ENCODE data around the gene FMNL2.

FMNL2 gene

DNA sequence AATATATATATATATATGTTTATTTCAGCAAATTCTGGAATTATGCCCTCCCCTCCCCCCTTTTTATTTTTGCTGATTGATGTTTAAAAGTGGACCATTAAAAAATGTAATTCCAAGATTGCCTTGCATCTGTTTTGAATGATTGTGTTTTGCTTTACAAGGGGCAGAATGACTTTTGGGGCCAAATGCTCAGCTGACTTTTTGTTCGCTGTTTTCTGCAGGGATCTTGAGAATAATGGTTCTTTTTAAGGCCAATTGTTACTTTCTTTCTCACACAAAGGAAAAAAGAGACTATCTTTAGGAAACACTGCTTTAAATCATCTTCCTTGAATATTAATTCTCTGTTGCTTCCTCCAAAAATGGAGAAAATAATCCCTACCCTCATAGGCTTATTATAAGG, 95.9 kb downstream of the FMNL2 start:
- in situ Hi-C loops (cut with HindIII; ENCODE audit: low sequenced_read_pairs): no loop called here
- TF ChIP-seq CTCF (IDR thresholded peaks at IDR 0.05; ENCODE audit: low read depth, low read length, missing control alignments): no peak
- H3K4me3 ChIP-seq (ENCODE audit: low read depth, low read length): no peak overlapping the region
- no peak for DNase-seq (ENCODE audit: low read depth)

DNA sequence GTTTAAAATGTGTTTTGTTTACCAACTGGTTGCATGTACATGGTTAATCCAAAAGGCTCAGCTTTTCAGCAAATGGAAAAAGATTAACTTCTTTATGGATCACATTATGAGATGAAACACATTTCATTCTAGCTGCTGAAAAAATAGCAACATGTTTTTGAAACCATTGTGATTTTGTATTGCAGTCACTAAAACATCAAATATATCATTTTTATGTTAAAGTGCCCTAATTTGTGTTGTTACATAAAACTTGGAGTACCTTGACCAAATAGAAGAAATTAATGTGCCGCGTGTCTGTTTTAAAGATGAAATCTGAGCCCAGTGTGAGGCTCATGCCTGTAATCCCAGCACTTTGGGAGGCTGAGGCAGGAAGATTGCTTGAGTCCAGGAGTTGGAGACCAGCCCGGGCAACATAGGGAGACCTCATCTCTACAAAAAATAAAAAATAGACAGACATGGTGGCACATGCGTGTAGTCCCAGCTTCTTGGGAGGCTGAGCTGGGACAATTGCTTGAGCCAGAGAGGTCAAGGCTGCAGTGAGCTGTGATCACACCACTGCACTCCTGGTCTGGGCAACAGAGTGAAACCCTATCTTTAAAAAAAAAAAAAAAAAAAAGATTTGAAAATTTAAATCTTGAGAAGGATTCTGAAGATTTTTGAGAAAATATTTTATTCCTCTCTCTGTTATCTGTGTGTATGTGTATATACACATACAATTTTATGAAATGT, 96.6 kb downstream of the FMNL2 start:
- TF ChIP-seq CTCF (IDR thresholded peaks at IDR 0.05; ENCODE audit: low read depth, low read length, missing control alignments): no peak
- no peak overlapping the region for H3K4me3 ChIP-seq (ENCODE audit: low read depth, low read length)
- no peak for DNase-seq (ENCODE audit: low read depth)
- in situ Hi-C loops (cut with HindIII; ENCODE audit: low sequenced_read_pairs): no loop called here

DNA sequence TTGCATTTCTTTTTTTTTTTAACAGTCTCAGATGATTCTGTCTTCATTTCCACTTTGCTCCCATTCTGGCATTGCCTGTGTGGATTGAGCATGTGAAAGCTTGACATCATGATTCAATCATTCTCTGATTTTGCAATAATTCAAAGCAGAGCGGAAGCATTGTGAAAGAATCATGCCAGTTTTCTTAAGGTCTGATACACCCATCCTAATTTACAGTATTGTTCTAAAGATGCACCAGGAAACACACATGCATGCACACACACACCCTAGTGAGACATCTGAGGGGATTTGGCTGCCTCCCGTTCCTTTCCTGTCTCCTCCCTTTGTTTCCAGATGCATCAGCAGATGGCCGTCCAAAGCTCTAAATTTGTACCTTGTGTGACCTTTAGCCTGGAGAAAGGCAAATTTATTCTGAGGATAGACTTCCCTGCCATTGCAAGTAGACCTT, 97.3 kb downstream of the FMNL2 start:
- no peak for DNase-seq (ENCODE audit: low read depth)
- TF ChIP-seq CTCF (IDR thresholded peaks at IDR 0.05; ENCODE audit: low read depth, low read length, missing control alignments): no peak

GRCh38 chr2:152432765-152433164, 97.8 kb downstream of the FMNL2 start:
- DNase-seq (ENCODE audit: low read depth): no peak
- H3K4me3 ChIP-seq (ENCODE audit: low read depth, low read length): no peak overlapping the region
- in situ Hi-C loops (cut with HindIII; ENCODE audit: low sequenced_read_pairs): no loop called here
- TF ChIP-seq CTCF (IDR thresholded peaks at IDR 0.05; ENCODE audit: low read depth, low read length, missing control alignments): no peak

More for the DNA sequence above, 97.3 kb downstream of the FMNL2 start:
- in situ Hi-C loops (cut with HindIII; ENCODE audit: low sequenced_read_pairs): no loop called here
- H3K4me3 ChIP-seq (ENCODE audit: low read depth, low read length): no peak overlapping the region

- no peak overlapping the region for H3K4me3 ChIP-seq (ENCODE audit: low read depth, low read length)
- in situ Hi-C loops (cut with HindIII; ENCODE audit: low sequenced_read_pairs): no loop called here
- no peak for TF ChIP-seq CTCF (IDR thresholded peaks at IDR 0.05; ENCODE audit: low read depth, low read length, missing control alignments)
- no peak for DNase-seq (ENCODE audit: low read depth)
Observed at GRCh38 chr2:152433289-152433688, 98.3 kb downstream of the FMNL2 start.

DNA sequence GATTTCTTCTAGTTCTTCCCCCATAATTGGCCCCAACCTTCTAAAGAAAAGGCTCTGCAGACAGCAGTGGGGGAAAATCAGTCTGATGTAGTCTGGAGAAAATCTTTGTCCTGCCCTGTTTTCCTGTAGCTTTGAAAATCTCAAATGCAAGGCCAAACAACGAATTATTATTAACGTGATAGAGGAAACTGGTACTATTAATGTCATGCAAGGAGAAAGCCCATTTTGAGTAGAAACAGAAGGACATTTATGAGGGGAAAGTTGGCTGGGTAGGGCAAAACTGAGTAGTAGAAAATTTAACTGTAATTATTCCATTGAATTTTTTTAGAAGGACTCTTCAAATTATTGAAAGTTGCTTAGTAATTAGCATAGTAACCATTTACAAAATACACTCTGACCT, 98.8 kb downstream of the FMNL2 start:
- in situ Hi-C loops (cut with HindIII; ENCODE audit: low sequenced_read_pairs): no loop called here
- no peak for TF ChIP-seq CTCF (IDR thresholded peaks at IDR 0.05; ENCODE audit: low read depth, low read length, missing control alignments)
- no peak overlapping the region for H3K4me3 ChIP-seq (ENCODE audit: low read depth, low read length)
- DNase-seq (ENCODE audit: low read depth): no peak
